ENCODE results near the gene TMEM106C.

DNA sequence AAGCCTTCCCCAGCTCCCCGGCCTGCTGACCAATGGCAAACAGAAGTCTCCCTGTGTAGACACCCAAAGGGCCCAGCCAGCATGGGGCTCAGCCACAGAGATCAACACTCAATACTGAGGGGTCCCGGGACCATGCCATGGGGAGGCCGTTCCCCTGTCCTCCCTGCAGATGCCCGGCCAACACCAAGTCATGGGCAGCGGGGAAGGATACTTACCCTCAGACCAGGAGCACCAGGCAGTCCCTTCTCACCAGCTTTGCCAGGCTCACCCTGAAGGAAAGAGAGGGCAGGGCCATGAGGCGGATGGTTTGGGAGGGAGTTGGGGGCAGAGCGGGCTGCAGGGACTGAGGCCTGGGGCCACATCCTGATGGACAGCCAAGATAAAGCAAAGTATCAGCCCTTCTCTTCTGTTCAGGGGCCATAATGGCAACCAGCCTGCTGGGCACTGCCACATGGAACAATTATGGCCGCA, 21.0 kb downstream of the TMEM106C start:
- no peak for TF ChIP-seq MAX (IDR thresholded peaks at IDR 0.05)
- TF ChIP-seq EP300 (IDR thresholded peaks at IDR 0.05; ENCODE audit: borderline replicate concordance): no peak
- TF ChIP-seq TAF1 (IDR thresholded peaks at IDR 0.05; ENCODE audit: low read depth): no peak
- no peak for TF ChIP-seq TCF12 (IDR thresholded peaks at IDR 0.05; ENCODE audit: low read depth)
- TF ChIP-seq REST (IDR thresholded peaks at IDR 0.05; ENCODE audit: low read depth): no peak
- TF ChIP-seq ZBTB7A (IDR thresholded peaks at IDR 0.05; ENCODE audit: low read depth): no peak
- no peak for TF ChIP-seq NFIC (IDR thresholded peaks at IDR 0.05)

Measured in Ishikawa (cell line).